Prostate gland (tissue), 2 donors: Measurements from ENCODE around the gene SPOCK1.

ENCODE experiments used
- CTCF ChIP-seq, 4 experiments: fragments of 200-600 bp in 2 of 4; fragments of 450-650 bp in 2 of 4; sonication (generic) in 2 of 4; IDR thresholded peaks; 1 replicate in 3 of 4; 2 replicates in 1 of 4; pipeline ENCODE4 v1.5.1; 2016 to 2019; ENCODE audit warnings: antibody characterized with exemption in 4 of 4, mild to moderate bottlenecking in 2 of 4, moderate library complexity in 2 of 4
- POLR2AphosphoS5 ChIP-seq: sonication (generic); formaldehyde crosslinking; IDR thresholded peaks from one replicate; pipeline ENCODE4 v1.6.1; 2017; ENCODE audit warnings: antibody characterized with exemption

- TF ChIP-seq CTCF (IDR thresholded peaks at IDR 0.05) (no peak), POLR2AphosphoS5 (peak; percentile 21)
Observed at GRCh38 chr5:137389042-137389441, 110.1 kb downstream of the SPOCK1 start.
